OCI-LY1 (cell line): ENCODE measurements around the gene ABCB6.

Experiments used
- H2AFZ ChIP-seq: fragments of 200-600 bp; sonication (generic), shearing (Covaris generic); 2 replicates; pipeline ENCODE4 v1.6.0; 2014; ENCODE audit warnings: antibody characterized with exemption, mild to moderate bottlenecking, low read length
- H3F3A ChIP-seq: fragments of 200-600 bp; sonication (generic), shearing (Covaris generic); 2 replicates; pipeline ENCODE4 v1.6.0; 2014; ENCODE audit warnings: mild to moderate bottlenecking, antibody characterized with exemption, low read length, moderate library complexity; ENCODE audit not compliant: insufficient read depth
- H3K27ac ChIP-seq: fragments of 200-600 bp; sonication (generic); 2 replicates; pipeline ENCODE4 v1.5.1; 2014; ENCODE audit warnings: low read length, mixed run types, mild to moderate bottlenecking, low read depth; ENCODE audit not compliant: poor library complexity, severe bottlenecking
- H3K27me3 ChIP-seq: fragments of 200-600 bp; sonication (generic); 2 replicates; pipeline ENCODE4 v1.6.0; 2014; ENCODE audit warnings: antibody characterized with exemption, mild to moderate bottlenecking, low read length, moderate library complexity; ENCODE audit not compliant: insufficient read depth
- H3K36me3 ChIP-seq: fragments of 200-600 bp; sonication (generic); 2 replicates; pipeline ENCODE4 v1.6.1; 2014; ENCODE audit warnings: mild to moderate bottlenecking, antibody characterized with exemption, low read length, moderate library complexity, mixed read lengths; ENCODE audit not compliant: insufficient read depth
- H3K4me1 ChIP-seq: fragments of 200-600 bp; sonication (generic); 2 replicates; pipeline ENCODE4 v1.5.1; 2014; ENCODE audit warnings: mild to moderate bottlenecking, low read length, moderate library complexity; ENCODE audit not compliant: insufficient read depth, severe bottlenecking
- H3K4me2 ChIP-seq: fragments of 200-600 bp; sonication (generic), shearing (Covaris generic); 2 replicates; pipeline ENCODE4 v1.6.1; 2014; ENCODE audit warnings: low read length
- H3K4me3 ChIP-seq: fragments of 200-600 bp; sonication (generic); 2 replicates; pipeline ENCODE4 v1.5.1; 2014; ENCODE audit warnings: low read length, low read depth, mild to moderate bottlenecking, mixed read lengths; ENCODE audit not compliant: poor library complexity, severe bottlenecking
- H3K79me2 ChIP-seq: fragments of 200-600 bp; shearing (Covaris generic); 2 replicates; pipeline ENCODE4 v1.6.1; 2016; ENCODE audit warnings: mixed run types, low read length, mixed read lengths; ENCODE audit not compliant: insufficient read depth
- H3K9ac ChIP-seq: fragments of 200-600 bp; sonication (generic), shearing (Covaris generic); 2 replicates; pipeline ENCODE4 v1.6.1; 2014; ENCODE audit warnings: mild to moderate bottlenecking, low read length, mixed read lengths
- H3K9me2 ChIP-seq: fragments of 200-600 bp; sonication (generic), shearing (Covaris generic); 2 replicates; pipeline ENCODE4 v1.6.1; 2014; ENCODE audit warnings: low read depth, mild to moderate bottlenecking, low read length, mixed read lengths
- H3K9me3 ChIP-seq: fragments of 200-600 bp; shearing (Covaris generic); 2 replicates; pipeline ENCODE4 v1.6.1; 2014; ENCODE audit warnings: low read length, mixed read lengths
- H4K20me1 ChIP-seq: fragments of 200-600 bp; sonication (generic), shearing (Covaris generic); 2 replicates; pipeline ENCODE4 v1.6.0; 2016; ENCODE audit warnings: mild to moderate bottlenecking, low read length; ENCODE audit not compliant: insufficient read depth
- CTCF ChIP-seq: fragments of 200-600 bp; sonication (generic), shearing (Covaris generic); IDR thresholded peaks from 2 replicates; pipeline ENCODE4 v1.5.1; 2017; ENCODE audit warnings: mild to moderate bottlenecking, antibody characterized with exemption, low read length, moderate library complexity, mixed read lengths
- EZH2 ChIP-seq: fragments of 200-600 bp; sonication (generic), shearing (Covaris generic); IDR thresholded peaks from 2 replicates; pipeline ENCODE4 v1.8.0; 2017; ENCODE audit warnings: borderline replicate concordance, mixed run types, mild to moderate bottlenecking, antibody characterized with exemption, low read length, moderate library complexity, mixed read lengths

ABCB6 gene

GRCh38 chr2:219165058-219165911, 53.5 kb downstream of the ABCB6 start:
- no peaks in the 10 kb centered on the region for H3K27me3 ChIP-seq
- H4K20me1 ChIP-seq: no peaks in the 10 kb centered on the region
- no peak overlapping the region for H2AFZ ChIP-seq
- no peak overlapping the region for H3K4me2 ChIP-seq
- H3K79me2 ChIP-seq: no peaks in the 10 kb centered on the region
- no peak overlapping the region for H3K4me3 ChIP-seq
- H3K36me3 ChIP-seq: 0 out of 2 replicates have a peak, but pooled peaks cover 4% of the 10 kb centered on the region
- no peaks in the 10 kb centered on the region for H3K9me3 ChIP-seq
- no peaks in the 10 kb centered on the region for H3F3A ChIP-seq
- TF ChIP-seq EZH2: no peak
- no peak for TF ChIP-seq CTCF
- no peaks in the 10 kb centered on the region for H3K9me2 ChIP-seq
- no peak overlapping the region for H3K9ac ChIP-seq
- peaks cover 6% of the 10 kb centered on the region for H3K4me1 ChIP-seq
- H3K27ac ChIP-seq: no peak overlapping the region

- no peak overlapping the region for H3K4me2 ChIP-seq
- no peak overlapping the region for H3K9ac ChIP-seq
- H3K4me3 ChIP-seq: no peak overlapping the region
- H3K27ac ChIP-seq: no peak overlapping the region
- no peak for TF ChIP-seq EZH2
- no peak for TF ChIP-seq CTCF
- no peaks in the 10 kb centered on the region for H3K27me3 ChIP-seq
- no peak overlapping the region for H2AFZ ChIP-seq
- H3K4me1 ChIP-seq: peaks cover 13% of the 10 kb centered on the region
- no peaks in the 10 kb centered on the region for H3K79me2 ChIP-seq
- 0 out of 2 replicates have a peak, but pooled peaks cover 4% of the 10 kb centered on the region for H3F3A ChIP-seq
- no peaks in the 10 kb centered on the region for H4K20me1 ChIP-seq
- 0 out of 2 replicates have a peak, but pooled peaks cover 4% of the 10 kb centered on the region for H3K36me3 ChIP-seq
- no peaks in the 10 kb centered on the region for H3K9me3 ChIP-seq
- H3K9me2 ChIP-seq: no peaks in the 10 kb centered on the region
These were observed 55.6 kb downstream of the ABCB6 start for GRCh38 chr2:219163156-219163555.

- Histone ChIP-seq H3K36me3 (0 out of 2 replicates have a peak, but pooled peaks cover 4% of the 10 kb centered on the region), H3K9me2 (no peaks in the 10 kb centered on the region), H2AFZ (no peak overlapping the region), H3K27me3 (no peaks in the 10 kb centered on the region), H3K4me1 (peaks cover 13% of the 10 kb centered on the region), H3K9me3 (no peaks in the 10 kb centered on the region), H3K27ac (no peak overlapping the region), H3K4me2 (peak overlapping the region; percentile 89), H3F3A (0 out of 2 replicates have a peak, but pooled peaks cover 4% of the 10 kb centered on the region), H3K9ac (peak overlapping the region; percentile 65; the same call in 1 of the 2 replicates), H4K20me1 (no peaks in the 10 kb centered on the region), H3K4me3 (peak overlapping the region; percentile 63), H3K79me2 (no peaks in the 10 kb centered on the region)
- no peak for TF ChIP-seq EZH2
- TF ChIP-seq CTCF: no peak
These were observed 57.7 kb downstream of the ABCB6 start for GRCh38 chr2:219161097-219161496.
